HUES64 (cell line): ENCODE results near the gene SRSF5.

Experiments used
- H3K27ac ChIP-seq: 2 replicates; pipeline ENCODE4 v1.7.0; 2013; ENCODE audit warnings: low read depth, low read length, inconsistent platforms
- H3K27me3 ChIP-seq: 2 replicates; pipeline ENCODE4 v1.6.1; 2013; ENCODE audit warnings: mild to moderate bottlenecking, low read length; ENCODE audit not compliant: insufficient read depth
- H3K36me3 ChIP-seq: 2 replicates; pipeline ENCODE4 v1.6.1; 2013; ENCODE audit warnings: mild to moderate bottlenecking, low read length; ENCODE audit not compliant: insufficient read depth
- H3K4me1 ChIP-seq: 2 replicates; pipeline ENCODE4 v1.6.1; 2013; ENCODE audit warnings: mild to moderate bottlenecking, low read length, moderate library complexity; ENCODE audit not compliant: insufficient read depth
- H3K4me3 ChIP-seq: 2 replicates; pipeline ENCODE4 v1.5.1; 2013; ENCODE audit warnings: mild to moderate bottlenecking, low read length, moderate library complexity
- H3K9ac ChIP-seq: 2 replicates; pipeline ENCODE4 v1.6.1; 2013; ENCODE audit warnings: mild to moderate bottlenecking, low read depth, low read length
- H3K9me3 ChIP-seq: 2 replicates; pipeline ENCODE4 v1.6.1; 2013; ENCODE audit warnings: low read depth, low read length; ENCODE audit not compliant: insufficient read depth
- WGBS: fragments of 150-250, 120-280 bp; methylation state at CpG from one replicate; pipeline ENCODE4 v1.1.7; 2013; ENCODE audit warnings: missing lambda C conversion rate; 5-methylcytosine and 5-hydroxymethylcytosine counted together

The SRSF5 gene

DNA sequence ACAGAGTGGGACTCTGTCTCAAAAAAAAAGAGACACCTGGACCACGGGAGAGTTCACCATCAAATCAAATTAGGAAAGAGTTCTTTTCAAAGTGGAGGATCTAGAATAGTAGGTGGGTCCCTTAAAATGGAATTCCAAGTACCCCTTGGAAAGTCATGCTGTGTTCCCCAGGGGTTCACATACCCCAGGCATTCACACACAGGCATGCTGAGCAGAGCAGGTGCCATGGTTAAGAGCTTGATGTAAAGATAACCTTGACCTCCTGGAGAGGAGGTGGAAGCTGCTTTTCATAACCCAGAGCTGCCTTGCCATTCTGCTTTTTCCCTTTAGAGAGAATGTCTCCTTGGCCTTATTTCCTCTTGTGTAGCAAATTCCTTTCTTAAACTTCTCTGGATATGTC is 14.2 kb upstream of the SRSF5 start:
- no peak overlapping the region for H3K9ac ChIP-seq
- WGBS = 50% methylated on average over 1 of the region's 1 CpG
- H3K36me3 ChIP-seq = no peaks in the 10 kb centered on the region
- no peak overlapping the region for H3K4me3 ChIP-seq
- no peaks in the 10 kb centered on the region for H3K27me3 ChIP-seq
- no peaks in the 10 kb centered on the region for H3K9me3 ChIP-seq
- H3K27ac ChIP-seq = no peak overlapping the region
- no peaks in the 10 kb centered on the region for H3K4me1 ChIP-seq

GRCh38 chr14:69753860-69754259 is 13.1 kb upstream of the SRSF5 start:
- H3K4me1 ChIP-seq = no peaks in the 10 kb centered on the region
- H3K9ac ChIP-seq = no peak overlapping the region
- no peak overlapping the region for H3K4me3 ChIP-seq
- no peak overlapping the region for H3K27ac ChIP-seq
- H3K36me3 ChIP-seq = no peaks in the 10 kb centered on the region
- WGBS = 89% methylated on average over 1 of the region's 1 CpG
- H3K9me3 ChIP-seq = no peaks in the 10 kb centered on the region
- no peaks in the 10 kb centered on the region for H3K27me3 ChIP-seq

DNA sequence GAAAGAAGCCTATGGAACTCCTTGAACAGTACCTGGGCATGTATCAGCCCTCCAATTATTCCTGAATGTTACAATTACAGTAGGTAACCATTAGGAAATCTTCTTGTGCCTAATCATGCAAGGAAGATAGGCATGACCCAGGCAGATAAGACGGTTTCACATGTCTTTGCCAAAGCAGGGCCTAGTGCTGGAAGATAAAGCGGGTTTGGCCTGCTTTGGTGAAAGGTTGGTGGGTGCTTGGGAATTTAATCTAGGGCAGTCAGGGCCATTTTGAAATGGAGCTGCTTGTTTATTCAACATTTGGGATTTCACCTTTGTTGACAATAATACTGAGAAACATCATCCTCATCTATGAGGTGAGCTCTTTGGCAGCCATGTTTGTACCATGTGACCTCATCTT is 12.5 kb upstream of the SRSF5 start:
- H3K36me3 ChIP-seq = no peaks in the 10 kb centered on the region
- H3K4me1 ChIP-seq = no peaks in the 10 kb centered on the region
- no peaks in the 10 kb centered on the region for H3K27me3 ChIP-seq
- no peak overlapping the region for H3K9ac ChIP-seq
- H3K27ac ChIP-seq = no peak overlapping the region
- WGBS = 93% methylated on average over 2 of the region's 2 CpGs
- H3K4me3 ChIP-seq = no peak overlapping the region
- H3K9me3 ChIP-seq = no peaks in the 10 kb centered on the region

GRCh38 chr14:69755296-69755695 is 11.6 kb upstream of the SRSF5 start:
- Histone ChIP-seq H3K27ac (no peak overlapping the region), H3K4me3 (no peak overlapping the region), H3K36me3 (no peaks in the 10 kb centered on the region), H3K9me3 (no peaks in the 10 kb centered on the region), H3K27me3 (no peaks in the 10 kb centered on the region), H3K9ac (no peak overlapping the region), H3K4me1 (no peaks in the 10 kb centered on the region)

GRCh38 chr14:69755784-69756183 is 11.2 kb upstream of the SRSF5 start:
- 87% methylated on average over 2 of the region's 2 CpGs for WGBS
- Histone ChIP-seq H3K9me3 (no peaks in the 10 kb centered on the region), H3K27ac (no peak overlapping the region), H3K4me3 (no peak overlapping the region), H3K36me3 (no peaks in the 10 kb centered on the region), H3K27me3 (no peaks in the 10 kb centered on the region), H3K9ac (no peak overlapping the region), H3K4me1 (no peaks in the 10 kb centered on the region)

DNA sequence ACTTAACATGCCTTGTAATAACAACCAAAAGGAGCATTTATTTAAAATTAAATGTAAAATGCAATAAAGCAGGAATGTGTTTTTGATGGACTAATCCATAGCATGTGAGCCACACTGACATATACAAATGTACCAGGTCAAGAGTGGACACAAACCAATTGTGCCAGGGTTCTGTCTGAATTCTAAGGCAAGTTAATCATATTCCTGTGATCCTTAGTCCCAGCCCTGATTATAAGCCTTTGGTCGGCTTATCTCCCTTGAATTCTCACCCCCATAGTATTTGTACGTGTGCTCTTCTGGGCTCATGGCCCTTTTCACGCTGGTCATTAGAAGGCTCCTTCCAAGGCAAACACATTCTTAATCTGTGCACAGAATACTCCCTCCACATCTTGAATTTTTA is 10.6 kb upstream of the SRSF5 start:
- Histone ChIP-seq H3K27me3 (no peaks in the 10 kb centered on the region), H3K9me3 (no peaks in the 10 kb centered on the region), H3K9ac (no peak overlapping the region), H3K36me3 (no peaks in the 10 kb centered on the region), H3K27ac (no peak overlapping the region), H3K4me1 (no peaks in the 10 kb centered on the region), H3K4me3 (no peak overlapping the region)
- 62% methylated on average over 3 of the region's 3 CpGs for WGBS

- no peak overlapping the region for H3K27ac ChIP-seq
- H3K27me3 ChIP-seq = peaks cover 2% of the 10 kb centered on the region; the same call in 1 of the 2 replicates
- H3K36me3 ChIP-seq = no peaks in the 10 kb centered on the region
- 83% methylated on average over 1 of the region's 1 CpG for WGBS
- H3K4me3 ChIP-seq = no peak overlapping the region
- no peak overlapping the region for H3K9ac ChIP-seq
- H3K9me3 ChIP-seq = no peaks in the 10 kb centered on the region
- H3K4me1 ChIP-seq = no peaks in the 10 kb centered on the region
Observed at GRCh38 chr14:69760810-69761209, 6.1 kb upstream of the SRSF5 start.

- H3K9me3 ChIP-seq = no peaks in the 10 kb centered on the region
- 93% methylated on average over 6 of the region's 6 CpGs for WGBS
- H3K36me3 ChIP-seq = peaks cover 13% of the 10 kb centered on the region
- no peak overlapping the region for H3K4me3 ChIP-seq
- H3K4me1 ChIP-seq = peaks cover 9% of the 10 kb centered on the region; the same call in 1 of the 2 replicates
- peaks cover 2% of the 10 kb centered on the region; the same call in 1 of the 2 replicates for H3K27me3 ChIP-seq
- no peak overlapping the region for H3K9ac ChIP-seq
- no peak overlapping the region for H3K27ac ChIP-seq
Observed at GRCh38 chr14:69763761-69764510, 3.0 kb upstream of the SRSF5 start.

GRCh38 chr14:69767369-69767999 is 542 bp downstream of the SRSF5 start:
- Histone ChIP-seq H3K27ac (peak overlapping the region; percentile 99), H3K4me3 (peak overlapping the region; percentile 99), H3K36me3 (peaks cover 48% of the 10 kb centered on the region), H3K9ac (peak overlapping the region; percentile 100), H3K4me1 (peaks cover 9% of the 10 kb centered on the region; the same call in 1 of the 2 replicates), H3K9me3 (no peaks in the 10 kb centered on the region), H3K27me3 (peaks cover 2% of the 10 kb centered on the region; the same call in 1 of the 2 replicates)
- WGBS = under 1% methylated on average over 54 of the region's 54 CpGs

DNA sequence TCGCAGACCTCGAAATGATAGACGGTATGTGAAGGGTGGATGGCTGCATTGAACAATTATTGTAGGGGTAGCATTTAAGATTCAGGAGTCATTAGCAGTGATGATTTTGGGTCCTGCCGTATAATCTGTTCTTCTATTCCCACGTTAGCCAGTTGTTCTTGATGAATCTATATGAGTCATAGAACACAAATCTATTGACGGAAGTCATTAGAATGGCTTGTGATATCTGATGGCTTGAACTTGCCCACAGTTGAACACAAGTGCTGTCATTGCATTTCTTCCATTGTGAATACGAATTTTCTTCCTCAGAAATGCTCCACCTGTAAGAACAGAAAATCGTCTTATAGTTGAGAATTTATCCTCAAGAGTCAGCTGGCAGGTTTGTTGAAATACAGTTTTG is 1.9 kb downstream of the SRSF5 start:
- Histone ChIP-seq H3K27ac (no peak overlapping the region), H3K9ac (no peak overlapping the region), H3K36me3 (peaks cover 62% of the 10 kb centered on the region), H3K4me1 (peaks cover 9% of the 10 kb centered on the region; the same call in 1 of the 2 replicates), H3K9me3 (no peaks in the 10 kb centered on the region), H3K27me3 (peaks cover 2% of the 10 kb centered on the region; the same call in 1 of the 2 replicates), H3K4me3 (peak overlapping the region; percentile 99; the same call in 1 of the 2 replicates)
- 96% methylated on average over 8 of the region's 8 CpGs for WGBS

DNA sequence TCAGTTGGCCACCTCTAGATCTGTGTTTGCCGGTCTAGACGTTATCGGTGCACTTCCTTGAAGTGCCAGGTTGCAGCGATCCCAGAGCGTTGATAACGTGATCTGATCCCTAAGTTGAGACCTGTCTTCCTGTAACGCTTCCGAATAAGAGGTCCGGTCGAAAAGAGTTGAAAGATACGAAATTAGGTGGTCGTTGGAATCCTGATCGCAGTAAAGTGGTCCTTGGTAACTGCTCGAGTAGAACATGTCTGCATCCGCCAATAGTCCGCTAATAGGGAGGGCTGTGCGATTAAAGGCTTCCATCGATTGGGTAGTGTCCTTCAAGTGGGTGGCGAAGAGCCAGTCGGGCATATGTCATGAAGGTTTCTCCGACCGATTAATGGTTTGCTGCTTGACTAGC is 2.7 kb downstream of the SRSF5 start:
- Histone ChIP-seq H3K4me3 (no peak overlapping the region), H3K36me3 (peaks cover 69% of the 10 kb centered on the region), H3K9ac (no peak overlapping the region), H3K9me3 (no peaks in the 10 kb centered on the region), H3K27me3 (no peaks in the 10 kb centered on the region), H3K4me1 (peaks cover 9% of the 10 kb centered on the region; the same call in 1 of the 2 replicates), H3K27ac (no peak overlapping the region)
- 96% methylated on average over 22 of the region's 22 CpGs for WGBS
